SK-N-SH treated with all-trans-retinoic acid at 6 μM for 48 hours (cell line): Measurements from ENCODE around the gene PTPRN2.

ENCODE experiments used
- ARNTL ChIP-seq: fragments of 450-650 bp; formaldehyde crosslinking; IDR thresholded peaks from 2 replicates; pipeline ENCODE4 v1.5.0; 2020; ENCODE audit warnings: low read depth, mild to moderate bottlenecking, moderate library complexity, borderline replicate concordance
- BACH2 ChIP-seq: fragments of 250-450 bp; sonication (Bioruptor Pico); IDR thresholded peaks from 2 replicates; pipeline ENCODE4 v1.9.0; 2021; ENCODE audit warnings: mild to moderate bottlenecking, borderline replicate concordance
- GLIS3 ChIP-seq: fragments of 250-450 bp; sonication (Bioruptor Pico); IDR thresholded peaks from 2 replicates; pipeline ENCODE4 v1.5.0; 2020; ENCODE audit warnings: mild to moderate bottlenecking, moderate library complexity
- OSR1 ChIP-seq: fragments of 250-450 bp; sonication (Bioruptor Pico); IDR thresholded peaks from 2 replicates; pipeline ENCODE4 v1.8.0; 2022; ENCODE audit warnings: moderate library complexity, mild to moderate bottlenecking, inconsistent platforms
- PPARA ChIP-seq: fragments of 250-450 bp; sonication (Bioruptor Pico); IDR thresholded peaks from 2 replicates; pipeline ENCODE4 v1.5.0; 2020; ENCODE audit warnings: mild to moderate bottlenecking, borderline replicate concordance
- SNAI2 ChIP-seq: fragments of 250-450 bp; sonication (Bioruptor Pico); IDR thresholded peaks from 2 replicates; pipeline ENCODE4 v1.5.0; 2020; ENCODE audit warnings: mild to moderate bottlenecking, moderate library complexity
- TCF4 ChIP-seq: fragments of 250-450 bp; sonication (Bioruptor Pico); IDR thresholded peaks from 2 replicates; pipeline ENCODE4 v1.8.0; 2021; ENCODE audit warnings: mild to moderate bottlenecking, moderate library complexity, borderline replicate concordance
- TOX ChIP-seq: fragments of 250-450 bp; sonication (Bioruptor Pico); IDR thresholded peaks from 2 replicates; pipeline ENCODE4 v1.8.0; 2021; ENCODE audit warnings: mild to moderate bottlenecking, moderate library complexity, borderline replicate concordance
- ZC3H10 ChIP-seq: fragments of 250-450 bp; sonication (Bioruptor Pico); IDR thresholded peaks from 2 replicates; pipeline ENCODE4 v1.5.1; 2021; ENCODE audit warnings: mild to moderate bottlenecking, moderate library complexity
- ZFP3 ChIP-seq: fragments of 250-450 bp; sonication (Bioruptor Pico); IDR thresholded peaks from 2 replicates; pipeline ENCODE4 v1.5.0; 2020; ENCODE audit warnings: mild to moderate bottlenecking, moderate library complexity
- ZFP30 ChIP-seq: fragments of 450-650 bp; formaldehyde crosslinking; IDR thresholded peaks from 2 replicates; pipeline ENCODE4 v1.5.0; 2022; ENCODE audit warnings: mild to moderate bottlenecking, moderate library complexity
- TF ChIP-seq, protein P1 (sequence below): fragments of 250-450 bp; sonication (Bioruptor Pico); IDR thresholded peaks from 2 replicates; pipeline ENCODE4 v1.8.0; 2020; ENCODE audit warnings: mild to moderate bottlenecking, moderate library complexity, borderline replicate concordance

DNA sequence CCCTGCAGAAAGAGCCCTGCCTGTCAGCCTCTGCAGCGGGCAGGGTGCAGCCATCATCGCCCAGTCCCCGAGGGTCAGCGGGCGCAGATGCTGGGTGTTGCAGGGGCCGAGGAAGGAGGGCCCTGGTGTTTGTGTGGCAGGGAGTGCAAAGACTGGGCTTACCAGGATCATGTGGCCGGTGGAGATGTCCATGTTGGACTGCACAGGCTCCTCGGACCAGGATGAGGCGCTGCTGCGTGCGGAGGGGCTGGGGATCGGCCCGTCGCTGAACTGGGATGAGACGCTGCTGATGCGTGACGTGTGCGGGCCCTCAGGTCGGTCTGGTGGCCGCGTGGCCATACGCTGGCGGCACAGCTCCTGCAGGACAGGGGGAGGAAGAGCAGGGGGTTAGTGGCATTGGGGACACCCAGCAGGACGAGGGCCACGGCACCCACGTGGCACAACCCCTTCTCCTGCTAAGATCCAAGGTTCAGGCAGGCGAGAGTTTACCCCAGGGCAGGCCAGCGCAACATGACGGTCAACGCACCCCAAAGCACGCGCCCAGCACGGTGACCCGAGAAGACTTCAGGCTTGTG lies 931.3 kb downstream of the PTPRN2 start:
- TF ChIP-seq ZFP30 (no peak), ZFP3 (CRISPR knock-in tag) (no peak), ARNTL (CRISPR knock-in tag) (no peak), SNAI2 (CRISPR knock-in tag) (no peak), PPARA (no peak), ZC3H10 (CRISPR knock-in tag) (no peak), OSR1 (CRISPR knock-in tag) (no peak), BACH2 (CRISPR knock-in tag) (no peak), TCF4 (CRISPR knock-in tag) (no peak), GLIS3 (CRISPR knock-in tag) (no peak), TOX (CRISPR knock-in tag) (no peak)
- TF ChIP-seq, protein P1, sequence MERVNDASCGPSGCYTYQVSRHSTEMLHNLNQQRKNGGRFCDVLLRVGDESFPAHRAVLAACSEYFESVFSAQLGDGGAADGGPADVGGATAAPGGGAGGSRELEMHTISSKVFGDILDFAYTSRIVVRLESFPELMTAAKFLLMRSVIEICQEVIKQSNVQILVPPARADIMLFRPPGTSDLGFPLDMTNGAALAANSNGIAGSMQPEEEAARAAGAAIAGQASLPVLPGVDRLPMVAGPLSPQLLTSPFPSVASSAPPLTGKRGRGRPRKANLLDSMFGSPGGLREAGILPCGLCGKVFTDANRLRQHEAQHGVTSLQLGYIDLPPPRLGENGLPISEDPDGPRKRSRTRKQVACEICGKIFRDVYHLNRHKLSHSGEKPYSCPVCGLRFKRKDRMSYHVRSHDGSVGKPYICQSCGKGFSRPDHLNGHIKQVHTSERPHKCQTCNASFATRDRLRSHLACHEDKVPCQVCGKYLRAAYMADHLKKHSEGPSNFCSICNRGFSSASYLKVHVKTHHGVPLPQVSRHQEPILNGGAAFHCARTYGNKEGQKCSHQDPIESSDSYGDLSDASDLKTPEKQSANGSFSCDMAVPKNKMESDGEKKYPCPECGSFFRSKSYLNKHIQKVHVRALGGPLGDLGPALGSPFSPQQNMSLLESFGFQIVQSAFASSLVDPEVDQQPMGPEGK (CRISPR knock-in tag): no peak
